ENCODE measurements around the gene NGFR.

Gene NGFR

DNA sequence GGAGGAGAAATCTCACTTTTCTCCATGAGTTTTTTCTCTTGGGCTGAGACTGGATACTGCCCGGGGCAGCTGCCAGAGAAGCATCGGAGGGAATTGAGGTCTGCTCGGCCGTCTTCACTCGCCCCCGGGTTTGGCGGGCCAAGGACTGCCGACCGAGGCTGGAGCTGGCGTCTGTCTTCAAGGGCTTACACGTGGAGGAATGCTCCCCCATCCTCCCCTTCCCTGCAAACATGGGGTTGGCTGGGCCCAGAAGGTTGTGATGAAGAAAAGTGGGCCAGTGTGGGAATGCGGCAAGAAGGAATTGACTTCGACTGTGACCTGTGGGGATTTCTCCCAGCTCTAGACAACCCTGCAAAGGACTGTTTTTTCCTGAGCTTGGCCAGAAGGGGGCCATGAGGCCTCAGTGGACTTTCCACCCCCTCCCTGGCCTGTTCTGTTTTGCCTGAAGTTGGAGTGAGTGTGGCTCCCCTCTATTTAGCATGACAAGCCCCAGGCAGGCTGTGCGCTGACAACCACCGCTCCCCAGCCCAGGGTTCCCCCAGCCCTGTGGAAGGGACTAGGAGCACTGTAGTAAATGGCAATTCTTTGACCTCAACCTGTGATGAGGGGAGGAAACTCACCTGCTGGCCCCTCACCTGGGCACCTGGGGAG, 19.1 kb downstream of the NGFR start:
- DNase-seq (ENCODE audit: low read depth in 1 of 2, low spot score in 1 of 2): no peak

DNA sequence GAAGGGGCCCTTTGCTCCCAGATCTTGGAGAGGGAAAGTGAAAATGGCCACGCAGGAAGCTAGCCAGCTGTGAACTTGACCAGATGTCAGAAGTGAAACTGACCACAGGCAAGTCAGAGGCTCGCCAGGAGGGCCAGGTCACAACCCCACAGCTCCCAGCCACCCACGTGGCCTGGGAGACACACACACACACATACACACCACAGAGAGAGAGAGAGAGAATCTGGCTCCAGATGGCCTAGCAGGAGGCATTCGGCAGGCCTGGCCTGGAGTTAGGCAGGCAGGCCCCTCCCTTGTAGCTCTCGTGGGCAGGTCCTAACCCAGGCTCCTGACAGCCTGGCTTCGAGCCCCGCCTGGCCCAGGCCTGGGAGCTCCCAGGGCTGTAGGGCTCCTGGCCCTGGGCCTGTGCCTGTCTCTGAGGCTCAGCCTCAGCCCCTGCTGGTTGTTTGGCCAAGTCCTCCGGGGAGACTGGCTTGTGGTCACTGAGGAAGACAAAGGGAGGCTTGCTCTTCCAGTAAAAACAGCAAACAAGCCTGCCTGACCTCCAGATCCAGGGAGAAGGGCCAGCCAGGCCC, 20.2 kb downstream of the NGFR start:
- DNase-seq (ENCODE audit: low read depth in 1 of 2, low spot score in 1 of 2): no peak

DNA sequence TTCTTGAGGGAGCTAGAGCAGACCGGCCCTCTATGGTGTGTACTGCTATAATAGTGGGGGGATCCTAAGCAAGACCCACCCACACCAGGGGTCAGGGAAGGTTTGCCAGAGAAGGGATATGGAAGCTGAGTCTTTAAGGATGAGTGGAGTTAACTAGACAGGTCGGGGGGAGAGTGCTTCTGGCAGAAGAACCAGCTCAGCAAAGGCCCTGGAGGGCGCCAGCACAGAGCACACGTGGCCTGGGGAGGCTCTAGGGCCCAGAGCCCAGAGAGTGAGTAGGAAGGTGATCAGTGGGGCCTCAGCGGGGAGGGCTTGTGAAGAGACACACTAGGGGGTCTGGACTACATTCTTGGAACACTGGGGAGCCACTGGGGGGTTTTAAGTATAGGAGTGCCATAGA, 21.1 kb downstream of the NGFR start:
- DNase-seq (ENCODE audit: low read depth in 1 of 2, low spot score in 1 of 2): no peak

DNA sequence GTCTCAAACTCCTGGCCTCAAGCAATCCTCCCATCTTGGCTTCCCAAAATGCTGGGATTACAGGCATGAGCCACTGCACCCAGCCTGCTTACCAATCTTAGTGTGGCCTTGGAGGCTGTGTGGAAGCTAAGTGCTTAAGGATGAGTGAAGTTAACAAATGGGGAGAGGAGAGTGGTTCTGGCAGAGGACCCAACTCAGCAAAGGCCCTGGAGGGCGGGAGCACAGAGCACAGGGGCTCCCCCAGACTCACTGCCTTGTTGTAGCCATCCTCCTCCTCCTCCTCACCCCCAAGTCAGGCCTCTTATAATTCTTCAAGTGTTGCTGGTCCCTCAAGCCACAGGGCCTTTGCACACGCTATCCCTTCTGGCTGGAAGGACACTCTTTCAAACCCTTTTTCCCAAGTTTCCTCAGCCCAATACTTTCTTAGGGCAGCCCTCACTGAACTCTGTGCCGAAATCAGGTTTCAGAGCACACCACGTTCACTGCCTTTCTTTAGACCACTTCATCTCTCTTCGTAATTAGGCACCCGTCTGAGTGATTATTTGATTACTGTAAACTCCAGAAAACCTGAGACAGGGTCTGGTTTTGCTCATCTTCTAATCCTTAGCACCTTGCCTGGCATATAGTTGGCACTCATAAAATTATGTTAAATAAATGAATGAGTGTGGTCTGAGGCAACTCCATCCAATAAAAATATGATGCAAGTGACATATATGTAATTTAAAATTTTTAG, 23.4 kb downstream of the NGFR start:
- DNase-seq (ENCODE audit: low read depth in 1 of 2, low spot score in 1 of 2): no peak

DNA sequence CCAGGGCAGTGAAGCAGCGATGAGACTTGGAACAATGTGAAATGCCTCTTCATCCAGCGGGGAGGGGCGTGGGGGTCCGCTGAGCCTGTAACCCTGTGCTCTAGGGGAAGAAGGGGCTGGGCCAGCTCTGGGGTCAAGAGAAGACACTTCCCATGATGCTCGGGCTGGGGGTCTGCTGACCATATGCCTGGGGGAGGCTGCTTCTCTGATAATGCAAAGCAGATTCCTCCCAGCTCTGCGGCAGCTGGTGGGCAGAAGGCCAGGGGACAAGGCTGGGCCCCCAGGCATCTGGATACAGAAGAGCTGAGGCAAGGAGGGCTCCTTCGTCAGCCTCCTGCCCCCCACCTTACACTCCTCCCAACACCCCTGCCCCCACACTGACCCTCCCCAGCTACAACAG, 24.7 kb downstream of the NGFR start:
- no peak for DNase-seq (ENCODE audit: low read depth in 1 of 2, low spot score in 1 of 2)

DNA sequence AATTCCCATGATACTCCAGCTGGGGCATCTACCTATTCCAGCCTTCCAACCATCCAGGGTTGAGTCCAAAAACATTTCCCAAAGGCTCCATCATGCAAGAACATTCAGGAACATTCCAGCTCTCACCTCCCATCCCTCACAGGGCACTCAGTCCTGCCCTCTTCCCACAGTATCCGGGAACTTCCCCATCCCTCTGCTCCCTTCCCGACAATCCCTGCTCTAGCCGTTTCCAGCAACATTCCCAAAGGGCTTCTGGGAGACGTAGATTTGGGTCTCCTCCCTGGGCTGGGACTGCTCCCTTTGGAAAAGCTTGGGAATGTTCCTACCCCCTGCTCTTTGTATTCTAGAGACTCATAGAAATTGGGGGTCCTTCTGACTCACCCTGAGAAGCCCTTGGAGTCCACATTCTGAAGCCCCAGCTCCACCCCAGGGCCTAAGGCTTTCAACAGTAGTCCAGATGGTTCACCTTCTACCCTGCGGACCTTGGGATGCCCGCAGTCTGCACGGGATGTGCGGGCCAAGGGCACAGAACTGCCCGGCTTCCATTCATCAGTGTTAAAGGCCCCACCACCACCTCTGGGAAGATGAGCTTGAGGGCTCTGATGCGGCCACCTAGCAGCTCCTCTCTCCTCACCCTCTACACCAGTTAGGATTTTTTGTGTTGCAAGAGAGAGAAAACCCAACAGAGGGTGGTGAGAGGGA, 25.4 kb downstream of the NGFR start:
- DNase-seq (ENCODE audit: low read depth in 1 of 2, low spot score in 1 of 2): no peak

DNA sequence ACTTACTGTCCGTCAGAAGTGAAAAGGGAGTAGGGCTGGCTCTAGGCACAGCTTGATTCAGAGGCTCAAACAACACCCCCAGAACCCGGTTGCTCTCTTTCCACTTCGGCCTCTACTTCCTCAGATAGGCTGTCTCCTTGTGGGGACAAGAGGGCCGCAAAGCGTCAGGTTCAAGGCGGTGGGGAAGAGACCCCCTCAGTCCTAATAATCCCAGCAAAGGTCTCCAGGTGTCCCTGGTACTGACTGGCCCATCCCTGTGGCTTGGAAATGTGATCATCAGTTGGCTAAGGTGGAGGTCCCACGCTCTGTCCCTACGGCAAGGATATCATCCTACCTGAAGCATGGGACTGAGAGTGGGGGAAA, 26.0 kb downstream of the NGFR start:
- no peak for DNase-seq (ENCODE audit: low read depth in 1 of 2, low spot score in 1 of 2)

DNA sequence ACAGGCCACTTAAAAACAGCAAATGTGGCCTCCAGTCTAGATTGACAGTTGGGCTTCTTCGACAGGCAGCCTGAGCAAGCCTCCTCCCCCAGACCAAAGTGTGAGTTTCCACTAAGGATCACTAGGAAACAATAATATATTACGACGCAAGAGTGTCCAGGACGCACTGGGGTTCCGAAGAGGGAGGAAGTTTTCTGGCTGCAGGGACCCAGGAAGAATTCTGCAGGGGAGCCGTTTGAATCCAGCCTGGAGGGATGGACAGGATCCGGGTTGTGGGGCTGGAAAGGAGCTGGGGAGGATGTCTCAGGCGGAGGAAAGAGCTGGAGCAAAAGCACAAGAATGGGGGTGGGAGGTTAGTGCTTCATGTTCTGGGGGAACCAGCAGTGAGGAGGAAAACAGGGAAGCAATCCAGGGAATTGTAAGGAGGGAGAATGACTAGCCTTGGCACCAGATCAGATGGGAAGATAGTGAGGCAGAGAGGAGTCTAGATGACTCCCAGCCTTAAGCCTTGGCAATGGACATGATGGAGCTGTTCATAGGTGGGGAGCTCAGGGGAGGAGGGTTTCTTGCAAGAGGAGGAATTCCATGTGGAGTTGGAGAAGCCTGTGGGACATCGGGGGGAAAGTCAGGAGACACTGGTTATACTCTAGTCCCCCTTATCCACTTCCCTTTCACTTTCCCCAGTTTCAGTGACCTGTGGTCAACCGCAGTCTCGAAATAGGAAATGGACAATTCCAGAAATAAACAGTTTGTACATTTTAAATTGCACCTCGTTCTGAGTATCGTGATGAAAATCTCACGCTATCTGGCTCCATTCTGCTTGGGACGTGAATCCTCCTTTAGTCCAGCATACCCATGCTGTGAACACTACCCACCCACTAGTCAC, 26.6 kb downstream of the NGFR start:
- DNase-seq (ENCODE audit: low read depth in 1 of 2, low spot score in 1 of 2): no peak

DNA sequence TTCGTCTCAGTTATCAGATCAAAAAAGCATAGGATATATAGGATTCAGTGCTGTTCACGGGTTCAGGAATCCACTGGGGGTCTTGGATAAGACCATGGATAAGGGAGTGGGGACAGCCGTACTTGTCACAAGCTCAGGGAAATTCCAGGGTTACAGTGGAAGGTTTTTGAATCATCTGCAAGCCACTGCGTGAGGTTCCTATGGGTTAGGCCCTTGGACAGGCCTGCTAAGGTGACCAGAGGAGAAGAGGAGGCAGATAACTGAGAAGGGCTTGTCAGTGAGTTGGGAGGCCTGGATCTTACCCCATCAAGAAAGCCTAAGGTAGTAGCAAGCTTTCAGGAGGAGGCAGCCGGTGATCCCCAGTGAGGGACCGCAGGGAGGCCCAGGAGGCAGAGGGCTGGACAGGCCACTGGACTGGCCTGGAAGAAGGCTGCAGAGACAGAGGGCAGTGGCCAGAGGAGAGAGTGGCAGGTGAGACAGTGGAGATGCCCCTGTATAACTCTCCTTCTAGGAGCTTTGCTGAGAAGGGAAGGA, 27.3 kb downstream of the NGFR start:
- DNase-seq (ENCODE audit: low read depth in 1 of 2, low spot score in 1 of 2): no peak

DNA sequence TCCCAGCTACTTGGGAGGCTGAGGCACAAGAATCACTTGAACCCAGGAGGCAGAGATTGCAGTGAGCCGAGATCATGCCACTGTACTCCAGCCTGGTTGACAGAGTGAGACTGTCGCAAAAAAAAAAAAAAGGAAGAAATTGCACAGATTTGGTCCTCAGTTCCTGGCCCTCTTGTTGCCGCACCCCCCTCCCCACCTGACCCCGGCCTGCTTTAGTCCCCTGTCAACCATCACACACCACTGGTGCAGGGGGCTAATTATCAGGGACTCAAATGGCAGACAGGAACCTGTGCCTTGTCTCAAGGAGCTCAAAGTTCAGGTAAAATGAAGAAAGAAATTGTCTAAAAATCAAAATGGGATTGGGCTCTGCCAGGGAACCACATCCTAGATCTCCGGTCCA, 28.1 kb downstream of the NGFR start:
- DNase-seq (ENCODE audit: low read depth in 1 of 2, low spot score in 1 of 2): no peak

DNA sequence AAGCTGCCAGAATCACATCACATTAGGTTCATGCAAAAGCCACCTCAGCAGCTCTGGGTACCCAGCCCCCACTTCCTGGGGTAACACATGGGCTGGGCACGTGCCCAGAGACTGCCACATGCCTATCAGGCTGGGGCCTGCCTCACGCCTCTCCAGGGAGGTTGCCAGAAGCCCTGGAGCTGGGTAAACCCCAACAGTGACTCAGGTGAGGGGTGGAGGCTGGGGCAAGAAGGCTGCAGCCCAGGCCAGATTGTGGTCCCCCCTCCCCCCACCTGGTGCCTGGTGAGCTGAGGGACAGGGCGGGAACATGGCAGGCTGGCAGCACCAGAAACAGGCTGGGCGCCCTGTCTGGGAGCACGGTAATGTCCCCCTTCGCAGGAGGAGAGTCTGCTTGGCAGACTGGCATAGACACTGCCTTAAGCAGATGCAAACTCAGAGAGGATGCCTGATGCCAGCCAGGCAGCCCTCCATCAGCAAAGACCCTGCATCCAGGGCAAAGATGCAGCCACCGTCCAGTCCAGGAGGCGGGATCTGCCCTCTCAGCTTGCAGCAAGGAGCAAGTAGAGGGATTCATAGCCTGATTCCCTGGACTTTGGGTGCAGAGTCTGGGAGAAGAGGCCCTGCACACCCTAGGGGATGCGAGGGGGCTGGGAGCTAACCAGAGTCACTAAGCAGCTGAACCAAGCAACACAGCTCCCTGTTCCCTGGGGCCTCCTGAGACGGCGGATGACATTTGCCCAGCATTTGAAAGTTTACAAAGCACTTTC, 28.8 kb downstream of the NGFR start:
- peak in 1 of 2 donors; percentile 4 for DNase-seq (ENCODE audit: low read depth in 1 of 2, low spot score in 1 of 2)

DNA sequence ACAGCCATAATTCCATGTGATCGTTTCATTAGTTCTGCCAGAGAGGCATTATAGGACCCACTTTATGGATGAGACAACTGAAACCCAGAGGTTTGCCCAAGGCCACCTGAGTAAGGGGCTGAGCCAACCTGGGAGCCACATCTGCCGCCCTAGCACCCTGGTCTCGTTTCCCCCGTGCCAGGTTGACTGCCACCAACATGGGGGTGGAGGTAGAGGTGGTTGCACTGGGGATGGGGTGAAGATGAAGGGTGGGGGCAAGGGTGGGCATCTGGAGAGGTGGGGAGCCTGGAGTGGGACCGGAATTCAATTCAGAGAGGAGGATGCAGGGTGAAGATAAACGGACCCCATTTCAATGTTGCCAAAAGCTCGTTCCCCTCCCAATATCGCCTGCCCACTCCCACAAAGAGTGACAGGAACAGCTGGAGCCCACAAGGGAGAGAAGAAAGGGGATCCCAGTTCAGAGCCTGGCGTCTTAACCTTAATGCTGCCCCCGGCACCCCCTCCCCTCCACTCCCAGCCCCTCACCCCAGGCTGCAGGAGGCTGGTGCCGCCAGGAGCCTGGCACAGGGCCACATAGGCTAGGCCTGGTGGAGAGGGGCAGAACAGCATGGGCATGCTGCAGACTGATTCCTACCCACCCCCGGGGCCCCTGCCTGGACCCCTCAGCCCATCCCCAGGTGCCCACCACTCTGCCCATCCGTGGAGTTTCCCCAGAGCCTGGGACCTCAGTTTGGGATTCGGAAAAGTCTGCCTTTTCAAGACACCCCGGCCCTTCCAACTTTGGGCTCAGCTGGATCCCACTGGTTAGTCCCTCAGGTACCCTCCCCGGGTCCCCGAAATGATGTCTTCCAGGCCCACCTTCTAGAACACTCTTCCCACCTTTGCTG, 29.6 kb downstream of the NGFR start:
- no peak for DNase-seq (ENCODE audit: low read depth in 1 of 2, low spot score in 1 of 2)

DNA sequence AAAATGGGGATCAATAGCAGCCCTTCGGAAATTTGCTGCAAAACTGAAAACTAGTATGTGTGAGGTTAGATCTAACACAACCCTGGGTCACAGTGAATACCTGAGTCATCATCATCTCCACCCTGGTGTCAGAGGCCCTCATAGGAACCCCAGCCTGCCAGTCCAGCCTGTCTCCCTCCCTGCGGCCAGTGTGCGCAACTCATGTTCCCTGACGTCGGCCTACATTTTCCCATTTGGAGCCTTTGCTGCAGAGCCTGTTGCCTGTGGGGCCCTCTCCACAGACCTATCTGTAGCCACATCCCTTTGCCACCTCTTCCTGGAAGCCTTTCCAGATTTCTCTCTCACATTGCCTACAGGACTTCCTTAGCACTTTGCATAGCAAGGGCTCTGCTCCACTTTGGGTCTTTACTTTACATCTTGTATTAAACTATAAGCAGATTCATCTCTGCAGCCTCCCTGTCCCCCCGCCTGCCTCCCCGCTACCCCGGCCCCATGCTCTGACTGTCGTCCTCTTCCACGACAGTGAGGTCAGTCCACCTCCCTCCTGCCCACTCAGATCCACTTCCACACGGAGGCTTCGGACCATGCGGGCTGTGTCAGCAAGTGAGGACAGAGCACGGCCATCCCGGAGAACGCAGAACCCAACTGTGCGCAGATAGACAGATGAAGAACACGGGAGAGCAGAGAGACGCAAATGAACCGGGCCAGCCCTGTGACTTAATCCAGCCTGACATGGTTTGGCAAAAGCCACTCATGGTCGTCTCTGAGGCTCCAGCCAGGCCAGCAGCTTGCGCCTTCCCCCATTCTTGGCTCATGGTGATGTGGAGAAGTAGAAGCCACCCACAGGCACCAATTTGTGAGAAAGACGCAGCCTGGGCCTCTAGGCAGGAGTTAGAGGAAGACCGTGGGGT, 31.0 kb downstream of the NGFR start:
- DNase-seq (ENCODE audit: low read depth in 1 of 2, low spot score in 1 of 2): no peak

DNA sequence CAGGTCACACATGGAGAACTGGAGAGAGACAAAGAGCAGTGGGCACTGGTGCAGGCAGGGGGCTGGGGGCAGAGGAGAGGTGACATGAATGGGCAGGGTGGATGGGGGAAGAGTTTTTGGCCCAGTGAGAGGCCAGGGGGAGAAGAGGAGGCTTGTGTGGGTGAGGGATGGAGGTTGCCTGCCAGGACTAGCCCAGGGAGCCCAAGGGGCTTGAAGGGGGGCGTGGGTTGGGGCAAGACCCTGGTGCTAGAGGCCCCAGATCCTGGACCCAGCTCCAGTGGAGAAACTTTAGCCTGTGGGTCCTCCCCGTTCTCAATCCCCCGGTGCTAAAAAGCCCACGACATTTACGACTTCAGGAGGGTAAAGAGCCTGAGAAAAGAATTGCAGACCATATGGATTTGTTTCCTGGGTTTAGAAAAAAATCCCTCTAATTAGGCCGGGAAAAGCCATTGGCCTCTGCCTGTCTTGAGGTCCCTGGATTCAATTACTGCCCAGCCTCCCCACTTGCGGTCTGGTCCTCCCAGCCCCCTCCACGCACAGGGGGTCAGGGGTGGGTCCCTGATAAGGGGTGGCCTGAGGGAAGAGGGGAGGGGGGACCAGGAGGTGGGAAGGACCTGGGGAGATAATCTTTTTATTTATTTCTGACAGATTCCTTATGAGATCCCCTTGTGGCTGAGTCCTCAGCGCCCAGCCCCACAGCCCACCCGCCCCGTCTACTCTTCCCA, 33.0 kb downstream of the NGFR start:
- no peak for DNase-seq (ENCODE audit: low read depth in 1 of 2, low spot score in 1 of 2)

DNA sequence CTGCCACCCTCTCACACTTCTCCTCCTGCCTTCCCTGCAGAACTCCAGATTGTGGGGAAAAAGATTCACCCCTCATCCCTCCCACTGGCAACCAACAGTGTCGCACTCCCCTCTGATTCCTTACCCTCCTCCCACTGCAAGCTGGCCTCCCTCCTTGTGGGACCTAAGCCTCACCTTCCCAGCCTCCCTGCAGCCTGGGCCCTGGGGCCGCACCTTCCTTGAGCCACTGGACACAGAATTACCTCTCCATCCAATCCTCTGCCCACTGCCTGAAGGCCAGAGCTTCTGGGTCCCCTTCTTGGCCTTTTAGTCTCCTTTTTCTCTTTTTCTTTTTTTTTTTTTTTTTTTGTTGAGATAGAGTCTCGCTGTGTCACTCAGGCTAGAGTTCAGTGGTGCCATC, 33.9 kb downstream of the NGFR start:
- DNase-seq (ENCODE audit: low read depth in 1 of 2, low spot score in 1 of 2): no peak

DNA sequence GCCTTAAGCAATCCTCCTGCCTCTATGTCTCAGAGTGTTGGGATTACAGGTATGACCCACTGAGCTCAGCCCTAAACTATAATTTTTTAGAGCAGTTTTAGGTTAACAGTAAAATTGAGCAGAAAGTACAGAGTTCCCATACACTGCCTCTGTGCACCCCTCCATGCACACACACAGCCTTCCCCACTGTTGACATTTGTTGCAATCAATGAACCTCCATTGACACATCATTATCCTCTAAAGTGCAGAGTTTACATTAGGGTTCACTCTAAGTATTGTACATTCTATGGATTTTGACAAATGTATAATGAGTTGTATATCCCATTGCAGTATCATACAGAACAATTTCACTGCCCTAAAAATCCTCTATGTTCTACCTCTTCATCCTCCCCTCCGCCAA, 35.0 kb downstream of the NGFR start:
- no peak for DNase-seq (ENCODE audit: low read depth in 1 of 2, low spot score in 1 of 2)

DNA sequence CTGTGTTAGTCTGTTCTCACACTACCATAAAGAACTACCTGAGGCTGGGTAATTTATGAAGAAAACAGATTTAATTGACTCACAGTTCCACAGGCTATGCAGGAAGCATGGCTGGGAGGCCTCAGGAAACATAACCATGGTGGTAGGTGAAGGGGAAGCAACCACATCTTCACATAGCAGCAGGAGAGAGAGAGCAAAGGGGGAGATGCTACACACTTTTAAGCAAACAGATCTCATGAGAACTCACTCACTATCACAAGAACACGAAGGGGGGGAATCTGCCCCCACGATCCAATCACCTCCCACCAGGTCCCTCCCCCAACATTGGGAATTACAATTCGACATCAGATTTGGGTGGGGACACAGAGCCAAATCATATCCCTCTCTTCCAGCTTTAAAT, 48.8 kb downstream of the NGFR start:
- no peak for DNase-seq (ENCODE audit: low read depth in 1 of 2, low spot score in 1 of 2)
